ENCODE data around the gene SNX20.

- TF ChIP-seq CTCF (IDR thresholded peaks at IDR 0.05; ENCODE audit: low read depth, low read length) (no peak), POLR2A (IDR thresholded peaks at IDR 0.05; ENCODE audit: extremely low read depth, insufficient read length) (no peak), MYC (IDR thresholded peaks at IDR 0.05; ENCODE audit: low read depth, low read length) (no peak), MAX (IDR thresholded peaks at IDR 0.05; ENCODE audit: low read depth, low read length) (no peak)
These were observed 36.0 kb upstream of the SNX20 start for GRCh38 chr16:50717091-50717490.

All from NB4 (cell line).